H1 (cell line): Measurements from ENCODE around the gene CYP46A1. TPM values are rescaled to one million over a fixed set of nuclear protein-coding genes. Genes with fewer than 3 reads are reported as not detected.

Experiments used
- CHD7 ChIP-seq: fragments of 300-600 bp; sonication (generic); IDR thresholded peaks from 2 replicates; pipeline ENCODE4 v1.7.1; 2012; ENCODE audit warnings: low read length, moderate library complexity, mild to moderate bottlenecking, inconsistent platforms; ENCODE audit not compliant: insufficient replicate concordance
- E2F6 ChIP-seq: IDR thresholded peaks from 2 replicates; pipeline ENCODE4 v1.6.1; 2012; ENCODE audit warnings: inconsistent platforms
- GABPA ChIP-seq: IDR thresholded peaks from 2 replicates; pipeline ENCODE4 v1.6.1; 2011; ENCODE audit warnings: mild to moderate bottlenecking, low read length, moderate library complexity, borderline replicate concordance; ENCODE audit not compliant: insufficient read depth
- MAX ChIP-seq: IDR thresholded peaks from 2 replicates; pipeline ENCODE4 v1.6.1; 2012; ENCODE audit warnings: inconsistent platforms
- polyA plus RNA-seq, 7 experiments: library from polyadenylated mRNA; depleted of rRNA in 3 of 7; stranded (reverse) in 5 of 7; unstranded in 2 of 7; fragments of >200 nt in 5 of 7; fragments of 200-250 nt in 2 of 7; gene quantifications; 1 replicate in 5 of 7; 2 replicates in 1 of 7; 4 replicates in 1 of 7; pipeline versions ENCODE4 v1.2.1 to v1.2.3, GENCODE V29; 2011 to 2013; ENCODE audit warnings: missing spikeins in 2 of 7, mixed read lengths in 2 of 7
- total RNA-seq: library from RNA; stranded (reverse); fragmentation: NEBNext Ultra II Directional; extraction: Animal tissue kit (Norgen Biotek cat#: 25700); gene quantifications from 2 replicates; pipeline ENCODE4 v1.2.1, GENCODE V29; 2021
- TF ChIP-seq, protein P1 (sequence below), 3 experiments: IDR thresholded peaks; 1 replicate in 2 of 3; 2 replicates in 1 of 3; pipeline versions ENCODE4 v1.5.1 to v1.6.1; 2011; ENCODE audit warnings: low read length in 3 of 3, mild to moderate bottlenecking in 3 of 3, inconsistent platforms in 2 of 3, low read depth in 1 of 3, moderate library complexity in 1 of 3; ENCODE audit not compliant: insufficient read depth in 1 of 3; ENCODE audit errors: control extremely low read depth in 1 of 3

The CYP46A1 gene
- total and polyA plus RNA-seq, 2 of the 8 experiments (the other 6 are each of a cell fraction or from before 2014, with no cell fraction given) = 0.41 to 1.3 TPM

- TF ChIP-seq E2F6 (0 out of 2 replicates have a peak, but pooled peaks have one; percentile 12), MAX (peak; percentile 36; the same call in 1 of the 2 replicates), GABPA (peak; percentile 60; the same call in 1 of the 2 replicates), CHD7 (no peak)
- TF ChIP-seq, protein P1, sequence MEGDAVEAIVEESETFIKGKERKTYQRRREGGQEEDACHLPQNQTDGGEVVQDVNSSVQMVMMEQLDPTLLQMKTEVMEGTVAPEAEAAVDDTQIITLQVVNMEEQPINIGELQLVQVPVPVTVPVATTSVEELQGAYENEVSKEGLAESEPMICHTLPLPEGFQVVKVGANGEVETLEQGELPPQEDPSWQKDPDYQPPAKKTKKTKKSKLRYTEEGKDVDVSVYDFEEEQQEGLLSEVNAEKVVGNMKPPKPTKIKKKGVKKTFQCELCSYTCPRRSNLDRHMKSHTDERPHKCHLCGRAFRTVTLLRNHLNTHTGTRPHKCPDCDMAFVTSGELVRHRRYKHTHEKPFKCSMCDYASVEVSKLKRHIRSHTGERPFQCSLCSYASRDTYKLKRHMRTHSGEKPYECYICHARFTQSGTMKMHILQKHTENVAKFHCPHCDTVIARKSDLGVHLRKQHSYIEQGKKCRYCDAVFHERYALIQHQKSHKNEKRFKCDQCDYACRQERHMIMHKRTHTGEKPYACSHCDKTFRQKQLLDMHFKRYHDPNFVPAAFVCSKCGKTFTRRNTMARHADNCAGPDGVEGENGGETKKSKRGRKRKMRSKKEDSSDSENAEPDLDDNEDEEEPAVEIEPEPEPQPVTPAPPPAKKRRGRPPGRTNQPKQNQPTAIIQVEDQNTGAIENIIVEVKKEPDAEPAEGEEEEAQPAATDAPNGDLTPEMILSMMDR (IDR thresholded peaks at IDR 0.05; ENCODE audit: control extremely low read depth in 1 of 3, insufficient read depth in 1 of 3, low read depth in 1 of 3, low read length in 3 of 3) = peak; percentile 87 to 97 (median 88)
Measured at GRCh38 chr14:99682809-99683618, 1.1 kb upstream of the CYP46A1 start (continued).
